CD4-positive, alpha-beta T cell treated with Interleukin-4 for 4 hours (primary cell): ENCODE results near the gene RAB11FIP3.
A peak's percentile ranks its signal among the peaks of the same experiment; 100 is the strongest.
"Not testable (repeated sequence)": the region's sequence is repeated elsewhere in the genome, so short reads cannot be mapped to it uniquely, and the experiment has no call there.

ENCODE experiments used
- DNase-seq: peaks from one replicate; pipeline ENCODE4 v3.0.0-alpha.2; 2020

RAB11FIP3 gene, protein sequence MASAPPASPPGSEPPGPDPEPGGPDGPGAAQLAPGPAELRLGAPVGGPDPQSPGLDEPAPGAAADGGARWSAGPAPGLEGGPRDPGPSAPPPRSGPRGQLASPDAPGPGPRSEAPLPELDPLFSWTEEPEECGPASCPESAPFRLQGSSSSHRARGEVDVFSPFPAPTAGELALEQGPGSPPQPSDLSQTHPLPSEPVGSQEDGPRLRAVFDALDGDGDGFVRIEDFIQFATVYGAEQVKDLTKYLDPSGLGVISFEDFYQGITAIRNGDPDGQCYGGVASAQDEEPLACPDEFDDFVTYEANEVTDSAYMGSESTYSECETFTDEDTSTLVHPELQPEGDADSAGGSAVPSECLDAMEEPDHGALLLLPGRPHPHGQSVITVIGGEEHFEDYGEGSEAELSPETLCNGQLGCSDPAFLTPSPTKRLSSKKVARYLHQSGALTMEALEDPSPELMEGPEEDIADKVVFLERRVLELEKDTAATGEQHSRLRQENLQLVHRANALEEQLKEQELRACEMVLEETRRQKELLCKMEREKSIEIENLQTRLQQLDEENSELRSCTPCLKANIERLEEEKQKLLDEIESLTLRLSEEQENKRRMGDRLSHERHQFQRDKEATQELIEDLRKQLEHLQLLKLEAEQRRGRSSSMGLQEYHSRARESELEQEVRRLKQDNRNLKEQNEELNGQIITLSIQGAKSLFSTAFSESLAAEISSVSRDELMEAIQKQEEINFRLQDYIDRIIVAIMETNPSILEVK

DNA sequence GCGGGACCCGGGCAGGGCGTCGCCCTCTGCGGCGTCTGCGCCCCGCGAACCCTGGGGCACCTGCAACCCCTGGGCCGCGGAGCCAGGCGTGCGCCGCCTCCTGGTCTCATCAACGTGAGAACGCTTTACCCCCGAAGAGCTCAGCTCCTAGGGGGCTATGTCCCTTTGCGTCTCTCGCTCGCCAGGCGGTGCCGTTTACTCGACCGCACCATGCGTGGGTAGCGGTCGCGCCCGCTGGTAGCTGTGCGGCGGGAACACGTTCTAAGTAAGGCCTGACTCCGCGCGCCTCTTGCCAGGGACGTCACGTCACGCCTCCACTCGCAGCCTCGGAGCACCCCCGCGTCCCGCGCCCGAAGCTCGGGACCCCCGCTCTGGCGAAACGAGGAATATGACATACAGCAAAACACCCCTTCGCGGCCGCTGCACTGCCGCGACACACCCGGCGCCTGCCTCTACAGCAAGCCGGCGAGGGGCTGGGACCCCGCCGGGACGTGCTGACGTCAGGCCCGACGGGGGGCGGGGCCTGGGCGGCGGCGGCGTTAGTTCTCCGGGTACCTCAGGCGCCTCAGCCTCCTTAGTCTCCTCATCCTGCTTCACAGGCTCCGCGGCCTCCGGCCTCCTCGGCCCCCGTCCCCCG lies at the start of gene RAB11FIP3:
Gene RAB11FIP3 (plus strand): TSS at position 568 of the 637 bp plus-strand sequence. CDS start 358 bp downstream, outside the sequence.
- DNase-seq: peak; percentile 83

DNA sequence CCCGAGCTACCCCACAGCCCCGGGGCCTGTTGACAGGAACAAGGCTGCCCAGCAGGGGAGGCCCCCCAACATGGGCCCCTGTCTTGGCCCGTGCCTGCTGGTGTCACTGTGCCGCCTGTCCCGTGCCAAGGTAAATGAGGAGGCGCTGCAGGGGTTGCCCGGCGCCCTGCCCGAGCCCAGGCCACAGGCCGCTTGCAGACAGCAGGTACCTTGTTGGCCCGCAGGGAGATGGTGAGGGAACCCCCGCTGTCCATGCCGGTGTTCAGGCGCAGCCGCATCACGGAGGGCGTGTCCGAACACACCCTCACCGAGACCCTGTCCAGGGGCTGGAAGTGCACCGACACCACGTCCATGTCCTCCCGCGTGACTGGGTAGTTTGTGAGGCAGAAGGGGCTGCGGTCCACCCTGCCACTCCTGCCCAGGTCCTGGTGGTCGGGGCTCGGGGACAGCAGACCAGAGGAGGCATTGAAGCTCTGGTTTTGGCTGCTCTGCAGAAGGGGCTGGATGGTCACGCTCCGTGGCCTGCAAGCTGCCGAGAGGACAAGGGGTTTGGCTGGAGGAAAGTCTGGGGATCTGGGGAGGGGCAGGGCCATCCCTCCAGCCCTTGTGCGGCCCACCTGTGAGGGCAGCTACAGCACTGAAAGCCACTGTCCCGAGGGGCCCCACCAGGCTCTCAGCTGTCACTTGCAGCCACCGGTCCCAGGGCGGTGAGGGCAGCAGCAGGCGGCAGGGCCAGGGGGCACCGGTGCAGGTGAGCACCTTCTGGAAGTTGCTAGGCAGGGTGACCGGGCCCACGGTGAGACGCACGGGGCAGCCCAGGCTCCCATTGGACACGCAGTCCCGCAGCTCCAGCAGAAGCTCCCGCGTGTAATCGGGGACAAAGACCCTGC lies 49.3 kb upstream of the RAB11FIP3 start:
- DNase-seq: no peak

DNA sequence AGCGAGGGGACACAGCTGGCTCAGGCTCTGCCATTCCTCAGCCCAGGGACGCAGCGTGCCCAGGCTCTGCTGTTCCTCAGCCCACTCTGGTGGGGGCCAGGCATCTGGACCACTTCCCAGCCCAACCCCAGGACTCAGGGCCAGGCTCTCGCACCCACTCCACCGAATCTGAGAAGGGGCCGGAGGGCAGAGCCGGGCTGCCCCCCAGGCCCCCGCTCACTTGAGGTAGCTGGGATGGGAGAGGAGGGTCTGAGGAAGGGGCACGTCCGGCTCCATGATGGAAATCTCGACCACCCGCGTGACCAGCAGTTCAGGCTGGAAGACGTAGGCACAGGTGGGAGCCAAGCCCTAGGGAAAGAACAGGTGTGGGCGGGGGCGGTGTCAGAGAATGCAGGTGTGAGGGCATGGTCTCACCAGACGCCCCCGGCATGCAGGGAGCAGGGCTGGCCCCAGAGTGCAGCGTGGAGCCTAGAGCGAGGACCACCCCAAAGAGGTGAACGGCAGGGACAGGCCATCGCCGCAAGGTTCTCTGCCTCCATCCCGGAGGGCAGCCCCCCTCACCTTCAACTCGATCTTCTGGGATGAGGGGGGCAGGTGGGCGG lies 48.5 kb upstream of the RAB11FIP3 start:
- DNase-seq: no peak

DNA sequence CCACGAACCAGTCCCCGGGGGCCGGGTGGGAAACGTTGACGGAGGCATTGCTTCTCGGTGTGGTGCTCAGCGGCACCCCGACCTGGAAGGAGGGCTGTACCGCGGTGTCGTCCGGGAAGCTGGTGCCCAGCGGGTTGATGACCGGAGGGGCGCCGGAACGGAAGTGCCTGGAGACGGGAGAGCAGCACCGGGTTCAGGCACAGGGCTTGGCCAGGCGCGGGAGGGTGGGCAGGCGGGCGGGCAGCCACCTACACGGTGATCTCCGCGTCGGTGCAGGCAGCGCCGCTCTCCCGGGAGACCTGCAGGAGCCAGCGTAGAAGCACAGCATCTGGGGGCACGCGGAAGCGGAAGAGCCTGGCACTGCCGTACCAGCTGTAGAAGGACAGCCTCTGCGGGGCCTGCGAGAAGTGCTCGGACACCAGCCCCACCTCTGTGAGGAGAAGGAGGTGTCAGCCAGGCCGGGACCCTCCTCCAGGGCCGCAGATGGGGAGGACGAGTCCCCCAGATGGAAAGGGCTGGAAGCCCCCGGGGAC lies 48.0 kb upstream of the RAB11FIP3 start:
- no peak for DNase-seq

DNA sequence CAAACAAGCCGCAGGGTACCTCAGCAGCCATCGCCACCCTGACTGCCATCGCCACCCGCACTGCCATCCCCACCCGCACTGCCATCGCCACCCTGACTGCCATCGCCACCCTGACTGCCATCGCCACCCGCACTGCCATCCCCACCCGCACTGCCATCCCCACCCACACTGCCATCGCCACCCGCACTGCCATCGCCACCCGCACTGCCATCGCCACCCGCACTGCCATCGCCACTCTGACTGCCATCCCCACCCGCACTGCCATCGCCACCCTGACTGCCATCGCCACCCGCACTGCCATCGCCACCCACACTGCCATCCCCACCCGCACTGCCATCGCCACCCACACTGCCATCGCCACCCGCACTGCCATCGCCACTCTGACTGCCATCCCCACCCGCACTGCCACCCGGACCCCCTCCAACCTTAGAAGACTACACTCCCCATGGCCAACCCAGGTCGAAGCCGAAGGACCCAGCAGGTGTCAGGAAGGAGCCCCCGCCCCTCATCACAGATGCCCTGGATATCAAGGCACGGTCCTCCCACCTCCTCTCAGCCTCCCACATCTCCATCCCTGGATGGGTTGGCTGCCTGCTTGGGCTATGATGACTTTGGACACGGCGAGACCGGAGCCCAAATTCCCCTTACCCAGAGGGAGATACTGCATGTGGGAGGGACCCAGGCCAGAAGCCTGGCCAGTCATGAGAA lies 47.2 kb upstream of the RAB11FIP3 start:
- DNase-seq: not testable (repeated sequence)

DNA sequence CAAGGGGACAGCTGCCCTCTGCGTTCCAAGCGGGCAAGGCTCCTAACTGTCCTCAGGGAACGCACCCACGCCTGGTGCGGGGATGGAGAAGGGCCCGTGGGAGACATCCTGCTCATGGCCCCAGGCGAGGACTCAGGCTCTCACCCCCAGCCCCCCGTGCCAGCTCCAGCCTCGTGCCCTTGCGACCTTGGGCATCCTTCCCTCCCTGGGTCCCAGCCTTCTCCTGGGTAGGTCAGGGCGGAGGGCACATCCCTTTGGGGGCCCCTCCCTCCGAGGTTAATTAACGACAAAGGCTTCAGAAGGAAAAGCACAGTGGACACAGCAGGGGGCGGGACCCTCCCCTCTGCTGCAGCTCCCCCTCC lies 46.6 kb upstream of the RAB11FIP3 start:
- no peak for DNase-seq

DNA sequence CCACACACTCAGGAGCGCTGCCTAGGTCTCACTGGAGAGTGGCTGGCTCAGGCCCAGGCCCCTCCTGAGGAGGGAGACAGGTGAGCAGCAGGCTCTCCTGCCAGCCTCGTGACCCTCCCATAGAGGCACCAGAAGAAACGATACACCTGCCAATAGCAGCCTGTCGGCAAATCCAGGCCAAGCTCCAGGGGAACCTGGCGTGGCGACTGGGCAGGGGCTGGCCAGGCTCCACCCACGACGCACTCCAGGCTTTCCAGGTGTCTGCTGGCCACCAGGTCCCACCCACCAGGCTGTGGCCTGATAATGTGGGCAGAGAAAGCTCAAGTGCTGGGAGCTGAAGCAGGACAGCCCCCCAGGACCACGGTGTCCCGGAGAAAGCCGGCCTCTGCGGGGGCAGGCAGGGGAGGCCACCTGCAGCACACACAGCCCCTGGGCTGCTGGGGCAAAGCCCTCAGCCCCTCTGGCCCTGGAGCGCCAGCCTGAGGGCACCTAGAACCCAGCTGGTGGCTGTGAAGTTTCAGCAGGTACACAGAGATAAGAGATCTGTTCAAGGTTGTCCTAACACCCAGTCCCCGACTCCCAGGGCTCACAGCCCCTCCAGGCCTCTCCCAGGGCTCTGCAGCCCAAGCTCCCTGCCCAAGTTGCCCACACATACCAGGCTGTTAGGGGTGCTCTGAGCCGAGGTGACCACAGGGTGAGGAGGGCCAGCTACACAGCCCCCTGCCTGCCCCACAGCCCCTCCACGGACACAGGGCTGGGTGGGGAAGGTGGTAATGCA lies 46.1 kb upstream of the RAB11FIP3 start:
- no peak for DNase-seq

DNA sequence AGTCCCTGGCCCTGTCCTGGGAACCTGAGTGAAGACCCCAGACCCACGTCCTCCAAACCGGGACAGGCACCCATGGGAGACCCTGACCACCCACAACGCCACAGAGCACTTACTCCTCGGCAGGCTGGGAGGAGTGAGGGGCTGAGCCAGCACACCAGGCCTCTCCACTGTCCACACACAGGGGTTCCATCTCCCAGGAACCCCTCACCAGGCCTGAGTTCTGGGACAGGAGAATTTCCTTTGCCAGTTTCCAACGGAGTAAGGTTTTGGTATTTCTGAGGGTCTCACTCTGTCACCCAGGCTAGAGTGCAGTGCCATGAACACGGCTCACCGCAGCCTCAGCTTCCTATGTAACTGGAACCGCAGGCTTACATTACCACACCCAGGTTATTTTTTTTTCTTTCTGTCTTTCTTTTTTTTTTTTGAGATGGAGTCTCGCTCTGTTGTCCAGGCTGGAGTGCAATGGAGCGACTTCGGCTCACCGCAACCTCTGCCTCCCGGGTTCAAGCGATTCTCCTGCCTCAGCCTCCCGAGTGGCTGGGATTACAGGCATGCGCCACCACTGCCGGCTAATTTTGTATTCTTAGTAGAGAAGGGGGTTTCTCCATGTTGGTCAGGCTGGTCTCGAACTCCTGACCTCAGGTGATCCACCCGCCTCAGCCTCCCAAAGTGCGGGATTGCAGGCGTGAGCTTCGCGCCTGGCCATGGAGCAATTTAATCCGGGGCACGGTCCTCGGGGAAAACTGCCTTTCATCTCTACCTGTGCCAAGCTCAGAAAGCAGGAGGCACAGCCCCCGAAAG lies 45.3 kb upstream of the RAB11FIP3 start:
- peak; percentile 44 for DNase-seq

DNA sequence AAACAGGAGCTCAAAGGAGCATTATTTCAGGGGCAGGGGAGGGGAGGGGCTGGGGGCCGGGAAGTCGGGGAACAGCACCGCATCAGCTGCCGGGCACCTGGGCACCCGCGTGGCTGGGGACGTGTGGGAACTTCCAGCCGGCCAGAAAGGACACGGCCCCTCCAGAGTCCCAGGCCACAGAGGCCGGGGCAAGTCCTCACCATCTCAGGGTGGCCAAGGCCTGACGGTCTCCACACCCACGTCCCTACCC lies 44.8 kb upstream of the RAB11FIP3 start:
- no peak for DNase-seq

DNA sequence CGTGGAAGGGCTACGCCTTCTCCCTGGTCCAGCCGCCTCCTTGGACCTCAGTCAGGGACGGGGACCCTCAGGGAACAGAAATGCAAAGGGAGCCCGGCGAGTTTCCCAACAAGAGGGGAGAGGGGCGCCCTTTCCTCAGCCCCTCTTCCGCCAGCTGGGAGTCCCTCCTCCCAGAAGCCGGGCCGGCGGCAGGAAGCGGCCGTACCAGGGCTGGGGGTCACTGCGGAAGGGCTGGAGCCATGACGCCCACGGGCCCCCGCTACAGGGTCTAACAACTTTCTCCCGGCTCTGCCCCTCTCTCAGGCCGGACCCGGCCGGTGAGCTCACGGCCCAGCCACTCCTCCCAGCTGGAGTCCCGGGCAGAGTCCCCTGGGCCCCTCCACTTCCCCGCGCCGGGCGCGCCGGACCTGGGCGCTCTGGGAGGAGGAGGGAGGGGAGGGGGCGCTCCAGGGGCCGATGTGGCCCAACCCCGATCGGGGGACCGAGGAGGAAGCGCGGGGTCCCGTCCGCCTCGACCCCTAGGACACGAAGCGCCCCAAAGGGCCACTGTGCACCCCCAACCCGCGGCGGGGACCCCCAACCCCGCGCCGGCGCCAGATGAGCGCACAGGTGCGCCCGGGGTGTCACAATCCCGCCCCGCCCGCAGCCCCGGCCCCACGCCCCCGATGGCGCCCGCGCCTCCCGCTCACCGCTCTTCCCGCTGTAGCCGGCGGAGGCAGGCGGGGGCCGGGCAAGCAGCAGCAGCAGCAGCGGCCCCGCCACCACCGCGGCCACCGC lies 44.2 kb upstream of the RAB11FIP3 start:
- DNase-seq: no peak

DNA sequence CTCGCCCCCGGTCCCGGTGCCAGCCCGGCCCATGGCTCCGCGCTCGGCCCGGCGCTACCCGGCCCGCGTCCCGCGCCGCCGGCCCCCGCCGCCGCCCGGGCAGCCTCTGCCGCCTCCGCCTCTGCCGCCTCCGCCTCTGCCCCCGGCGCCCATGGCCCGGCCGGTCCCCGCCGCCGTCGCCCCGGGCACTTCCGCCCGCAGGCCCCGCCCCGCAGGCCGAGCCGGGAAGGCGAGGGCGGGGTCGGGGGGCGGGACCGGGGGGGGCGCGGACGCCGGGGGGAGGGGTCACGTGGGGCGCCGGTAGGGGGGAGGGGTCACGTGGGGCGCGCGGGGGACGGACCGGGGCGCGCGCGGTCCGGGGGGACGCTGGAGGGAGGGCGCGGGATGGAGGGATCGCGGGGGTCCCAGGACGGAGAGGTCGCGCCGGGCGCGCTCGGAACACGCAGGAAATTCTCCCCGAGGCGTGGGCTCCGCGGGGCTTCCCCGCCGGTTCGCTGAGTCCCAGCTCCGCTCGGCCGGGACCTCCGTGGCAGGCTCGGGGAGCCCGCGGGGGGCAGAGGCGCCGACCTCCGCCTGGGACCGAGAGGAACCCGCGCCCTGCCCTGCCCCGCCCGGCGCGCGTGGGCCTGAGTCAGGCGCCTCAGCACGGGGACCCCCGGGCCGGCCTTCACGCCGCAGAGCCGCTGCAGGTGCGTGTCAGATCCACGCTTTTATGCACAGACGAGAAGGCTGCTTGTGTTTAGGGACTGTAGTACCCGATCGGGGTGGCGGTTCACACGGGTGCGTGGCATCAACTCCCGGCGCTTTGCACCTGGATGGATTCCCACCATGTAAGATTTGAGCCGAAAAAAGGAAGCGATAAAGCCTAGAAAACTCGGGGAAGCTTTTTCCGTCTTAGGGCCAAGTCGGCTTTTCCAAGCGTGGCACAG lies 43.4 kb upstream of the RAB11FIP3 start, which contains the start of gene PGAP6:
Gene PGAP6 (minus strand): TSS at position 190 of the 929 bp plus-strand sequence. CDS start 157 bp downstream, at position 33.
- DNase-seq: peak; percentile 41

DNA sequence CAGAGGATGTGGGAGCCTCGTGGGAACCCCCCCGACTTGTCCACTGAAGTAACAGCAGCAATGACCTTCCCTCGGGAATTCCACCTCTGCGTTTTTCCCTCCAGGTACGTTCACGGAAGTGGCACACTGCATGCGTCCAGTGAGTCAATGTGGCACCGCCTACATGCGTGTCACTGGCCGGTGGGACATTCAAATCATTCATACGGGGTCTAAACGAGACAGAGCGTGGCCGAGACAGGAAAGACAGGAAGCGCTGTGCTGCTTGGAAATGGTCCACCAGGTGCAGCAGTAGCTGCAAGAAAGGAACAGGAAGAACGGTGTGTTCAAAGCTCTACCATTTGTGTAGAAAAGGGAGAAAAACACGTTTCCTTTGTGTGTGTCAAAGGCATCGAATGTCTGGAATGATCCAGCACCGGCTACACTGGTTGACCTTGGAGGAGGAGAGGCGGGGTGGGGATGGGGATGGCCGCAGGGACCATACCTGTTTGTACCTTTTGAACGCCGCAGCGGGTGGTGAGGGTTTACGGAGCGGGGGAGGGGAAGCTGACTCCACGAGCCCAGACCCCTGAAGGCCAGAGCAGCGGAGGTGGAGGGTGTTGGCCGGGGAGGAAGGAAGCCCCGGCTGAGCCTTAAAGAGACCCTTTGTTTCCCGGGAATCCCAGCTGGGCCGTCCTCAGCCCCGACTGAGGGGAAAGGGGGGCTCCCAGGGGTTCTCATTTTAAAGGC lies 42.0 kb upstream of the RAB11FIP3 start:
- DNase-seq: peak; percentile 32

DNA sequence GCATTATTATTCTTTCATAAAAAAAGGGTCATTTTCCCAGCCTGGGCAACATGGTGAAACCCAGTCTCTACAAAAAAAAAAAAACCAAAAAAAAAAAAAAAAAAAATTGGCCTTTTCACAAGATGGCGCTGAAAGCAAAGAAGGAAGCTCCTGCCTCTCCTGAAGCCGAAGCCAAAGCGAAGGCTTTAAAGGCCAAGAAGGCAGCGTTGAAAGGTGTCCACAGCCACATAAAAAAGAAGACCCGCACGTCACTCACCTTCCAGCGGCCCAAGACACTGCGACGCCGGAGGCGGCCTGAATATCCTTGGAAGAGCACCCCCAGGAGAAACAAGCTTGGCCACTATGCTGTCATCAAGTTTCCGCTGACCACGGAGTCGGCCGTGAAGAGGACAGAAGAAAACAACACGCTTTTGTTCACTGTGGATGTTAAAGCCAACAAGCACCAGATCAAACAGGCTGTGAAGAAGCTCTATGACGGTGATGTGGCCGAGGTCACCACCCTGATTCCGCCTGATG lies 38.8 kb upstream of the RAB11FIP3 start:
- no peak for DNase-seq

DNA sequence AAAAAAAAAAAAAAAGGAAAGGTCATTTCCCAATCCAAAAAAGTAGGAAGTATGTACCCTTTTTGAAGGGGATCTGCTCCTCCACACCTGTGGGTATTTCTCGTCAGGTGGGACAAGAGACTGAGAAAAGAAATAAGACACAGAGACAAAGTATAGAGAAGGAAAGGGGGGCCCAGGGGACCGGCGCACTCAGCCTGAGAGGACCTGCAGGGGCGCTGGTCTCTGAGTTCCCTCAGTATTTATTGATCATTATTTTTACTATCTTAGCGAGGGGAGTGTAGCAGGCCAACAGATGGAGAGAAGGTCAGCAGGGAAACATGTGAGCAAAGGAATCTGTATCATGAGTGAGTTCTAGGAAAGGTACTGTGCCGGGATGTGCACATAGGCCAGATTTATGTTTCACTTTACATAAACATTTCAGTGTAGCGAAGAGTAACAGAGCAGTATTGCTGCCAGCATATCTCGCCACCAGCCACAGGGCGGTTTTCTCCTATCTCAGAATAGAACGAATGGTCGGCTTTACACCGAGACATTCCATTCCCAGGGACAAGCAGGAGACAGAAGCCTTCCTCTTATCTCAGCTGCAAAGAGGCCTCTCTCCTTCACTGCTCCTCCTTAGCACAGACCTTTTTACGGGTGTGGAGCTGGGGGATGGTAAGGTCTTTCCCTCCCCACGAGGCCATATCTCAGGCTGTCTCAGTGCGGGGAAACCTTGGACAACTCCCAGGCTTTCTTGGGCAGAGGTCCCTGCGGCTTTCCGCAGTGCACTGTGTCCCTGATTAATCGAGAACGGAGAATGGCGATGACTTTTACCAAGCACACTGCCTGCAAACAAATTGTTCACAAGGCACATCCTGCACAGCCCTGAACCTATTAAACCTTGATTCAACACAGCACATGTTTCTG lies 37.4 kb upstream of the RAB11FIP3 start:
- DNase-seq: not testable (repeated sequence)

DNA sequence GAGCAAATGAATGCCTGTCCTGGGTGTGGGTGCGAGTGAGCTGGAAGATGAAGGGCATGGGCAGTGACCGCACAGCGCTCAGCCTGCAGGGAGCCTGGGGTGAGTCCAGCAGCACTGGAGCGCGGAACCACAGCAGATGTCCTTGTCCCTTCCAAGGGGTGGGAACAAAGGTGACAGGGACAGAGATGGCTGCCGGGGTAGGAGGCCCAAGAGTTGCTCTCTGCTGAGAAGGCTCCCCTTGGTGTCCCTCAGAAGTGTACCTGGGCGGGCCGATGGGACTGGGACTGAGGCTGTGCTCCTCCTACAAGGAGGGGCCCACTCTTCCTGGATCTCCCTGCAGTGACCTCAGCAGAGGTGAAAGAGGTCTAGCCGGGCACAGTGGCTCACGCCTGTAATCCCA lies 36.1 kb upstream of the RAB11FIP3 start:
- no peak for DNase-seq

DNA sequence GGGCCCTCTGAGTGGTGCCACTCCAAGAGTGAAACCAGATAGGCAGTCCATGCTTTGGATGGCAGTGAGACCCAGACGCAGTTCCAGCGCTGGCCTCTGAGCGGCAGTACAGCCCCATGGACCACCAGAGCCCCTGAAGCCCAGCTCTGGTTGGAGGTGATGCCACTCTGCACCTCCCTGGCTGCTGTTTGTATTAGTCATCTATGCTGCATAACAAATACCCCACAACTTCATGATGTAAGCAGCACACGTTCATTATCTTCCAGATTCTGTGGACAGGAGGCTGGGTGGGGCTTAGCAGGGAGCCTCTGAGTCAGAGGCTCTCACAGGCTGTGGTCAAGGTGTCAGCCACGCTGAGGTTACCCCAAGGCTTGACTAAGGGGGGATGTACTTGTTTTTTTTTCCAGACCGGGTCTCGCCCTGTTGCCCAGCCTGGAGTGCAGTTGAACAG lies 33.5 kb upstream of the RAB11FIP3 start:
- DNase-seq: peak; percentile 89
